C4-2B (cell line): ENCODE data around the gene PPM1D.

Experiments
- CTCF ChIP-seq: fragments of 450-650 bp; conservative IDR thresholded peaks from 2 replicates; pipeline ENCODE4 v1.5.1; 2017; ENCODE audit warnings: mild to moderate bottlenecking
- ZFX ChIP-seq: fragments of 450-650 bp; IDR thresholded peaks from 2 replicates; pipeline ENCODE4 v1.6.1; 2017

GRCh38 chr17:60554377-60554788, 45.6 kb upstream of the PPM1D start:
- TF ChIP-seq CTCF (no peak), ZFX (no peak)
